GM18870 (cell line): Measurements from ENCODE around the gene SEMA4D.
"Not testable (repeated sequence)": the region's sequence is repeated elsewhere in the genome, so short reads cannot be mapped to it uniquely, and the experiment has no call there.

Source experiments
- ATAC-seq: cut with Tn5 transposase; IDR thresholded peaks from one replicate; pipeline ENCODE4 v1.9.1; 2021; ENCODE audit warnings: moderate library complexity; ENCODE audit not compliant: unreplicated experiment

SEMA4D gene

GRCh38 chr9:89483592-89484474, 14.1 kb downstream of the SEMA4D start:
- peak; percentile 48 for ATAC-seq

DNA sequence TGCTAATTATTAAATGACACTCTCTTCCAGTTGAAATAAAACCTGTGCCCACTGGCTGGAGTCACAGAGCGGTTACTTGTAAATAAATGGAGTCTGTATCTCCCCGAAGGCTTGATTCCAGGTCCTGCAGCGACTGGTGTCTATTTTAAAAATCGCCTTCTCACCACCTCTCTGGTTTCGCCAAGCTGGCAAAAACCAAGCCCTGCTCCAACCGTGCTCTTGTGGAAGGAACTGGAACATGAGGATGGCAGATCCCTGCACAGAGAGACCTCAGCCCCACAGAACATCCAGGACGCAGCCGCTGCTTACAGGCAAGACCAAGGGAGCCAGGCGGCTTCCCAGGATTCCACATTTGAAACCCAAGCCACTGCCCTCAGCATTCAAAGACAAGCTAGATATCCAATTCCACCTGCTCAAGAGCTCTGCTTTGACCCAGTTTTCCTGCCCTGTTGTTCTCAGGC, 15.0 kb downstream of the SEMA4D start:
- no peak for ATAC-seq

DNA sequence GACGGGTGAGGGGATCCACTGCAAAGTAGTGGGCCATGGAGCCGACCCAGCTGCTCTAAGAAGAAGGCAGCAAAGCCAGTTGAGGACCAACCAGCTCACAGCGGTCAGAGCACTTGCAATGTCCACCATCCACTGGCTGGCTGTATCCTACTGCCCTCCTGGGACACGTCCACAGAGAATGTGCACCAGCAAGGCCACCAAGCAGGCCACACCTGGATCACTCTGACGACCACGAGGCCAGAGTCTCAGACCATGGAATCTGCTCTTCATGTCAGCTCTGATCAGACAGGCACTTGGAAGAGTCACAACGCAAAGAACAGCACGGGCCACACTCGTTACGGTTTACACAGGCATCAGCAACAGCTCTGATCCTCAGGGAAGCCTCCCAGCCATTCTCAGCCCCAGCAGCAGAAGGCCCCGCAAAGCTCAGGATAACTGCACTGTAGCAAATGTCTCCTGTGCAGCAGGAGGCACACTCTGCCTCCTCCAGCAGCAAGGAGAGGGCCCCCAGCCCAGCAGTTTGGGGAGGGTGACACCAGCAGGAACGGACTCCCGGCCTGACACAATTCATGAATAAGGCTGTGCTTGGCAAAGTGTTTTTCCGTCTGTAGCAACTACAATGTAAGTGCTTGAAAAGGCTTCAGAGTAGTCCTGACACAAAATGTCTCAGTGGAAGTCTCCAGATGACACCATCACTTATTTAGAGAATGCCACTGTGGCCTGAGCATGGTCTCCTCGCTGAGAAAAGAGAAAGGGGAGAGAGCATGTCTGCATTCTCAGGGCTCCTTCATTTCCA, 15.7 kb downstream of the SEMA4D start:
- no peak for ATAC-seq

DNA sequence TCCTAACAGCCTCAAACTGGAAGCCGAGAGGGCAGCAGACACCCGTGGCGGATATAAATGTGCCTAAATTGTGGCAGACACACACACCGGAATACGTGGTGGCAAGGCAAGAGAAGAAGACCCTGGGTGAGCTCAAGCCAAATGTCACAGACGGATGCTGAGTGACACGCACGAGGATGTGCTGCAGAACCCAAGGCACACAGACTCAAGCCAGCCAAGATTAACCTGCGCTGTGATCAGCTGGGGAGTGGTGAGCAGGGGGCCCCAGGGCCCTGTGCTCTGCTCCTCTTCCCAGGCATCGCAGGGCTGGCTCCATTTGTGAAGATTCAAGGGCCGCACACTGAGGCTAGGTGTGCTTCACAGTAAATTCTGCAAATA, 16.4 kb downstream of the SEMA4D start:
- ATAC-seq: no peak

DNA sequence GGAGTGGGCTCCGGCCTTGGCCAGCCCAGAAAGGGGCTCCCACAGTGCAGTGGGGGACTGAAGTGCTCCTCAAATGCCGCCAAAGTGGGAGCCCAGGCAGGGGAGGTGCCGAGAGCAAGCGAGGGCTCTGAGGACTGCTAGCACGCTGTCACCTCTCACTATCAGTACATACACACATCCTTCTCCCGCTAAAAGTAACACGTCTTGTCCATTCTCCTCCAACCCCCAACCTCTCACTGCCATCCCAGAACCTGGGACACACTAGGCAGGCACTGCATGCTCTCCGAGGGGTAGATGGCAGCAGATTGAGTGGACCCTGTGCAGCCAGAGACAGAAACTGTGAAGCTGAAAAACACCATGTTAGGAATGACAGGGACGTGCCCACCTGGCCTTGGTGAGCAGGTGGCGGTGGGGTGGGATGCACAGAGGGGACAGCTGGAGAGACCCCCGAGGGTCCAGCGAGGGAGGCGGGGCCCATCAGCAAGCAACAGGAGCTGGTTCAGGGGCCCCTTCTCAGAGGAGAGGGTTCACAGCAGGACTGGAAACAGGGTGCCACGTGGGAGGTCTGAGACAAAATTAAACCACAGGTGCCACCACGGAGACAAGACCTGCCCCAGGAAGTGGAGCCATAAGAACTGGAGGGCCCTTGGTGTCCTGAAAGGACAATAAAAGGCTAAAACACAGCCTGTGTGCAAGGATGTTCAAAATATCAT, 16.9 kb downstream of the SEMA4D start:
- ATAC-seq: no peak

- ATAC-seq: not testable (repeated sequence)
Observed at GRCh38 chr9:89480372-89480771, 17.5 kb downstream of the SEMA4D start.

DNA sequence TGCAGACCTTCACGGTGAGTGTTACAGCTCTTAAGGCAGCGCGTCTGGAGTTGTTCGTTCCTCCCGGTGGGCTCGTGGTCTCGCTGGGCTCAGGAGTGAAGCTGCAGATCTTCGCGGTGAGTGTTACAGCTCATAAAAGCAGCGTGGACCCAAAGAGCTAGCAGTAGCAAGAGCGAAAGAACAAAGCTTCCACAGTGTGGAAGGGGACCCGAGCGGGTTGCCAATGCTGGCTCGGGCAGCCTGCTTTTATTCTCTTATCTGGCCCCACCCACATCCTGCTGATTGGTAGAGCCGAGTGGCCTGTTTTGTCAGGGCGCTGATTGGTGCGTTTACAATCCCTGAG, 18.3 kb downstream of the SEMA4D start:
- ATAC-seq: not testable (repeated sequence)

- no peak for ATAC-seq
Observed at GRCh38 chr9:89478821-89479668, 18.9 kb downstream of the SEMA4D start.

GRCh38 chr9:89477811-89478630, 19.9 kb downstream of the SEMA4D start:
- ATAC-seq: no peak

- ATAC-seq: no peak
Observed at GRCh38 chr9:89477384-89477783, 20.5 kb downstream of the SEMA4D start.

- no peak for ATAC-seq
Observed at GRCh38 chr9:89476546-89476945, 21.4 kb downstream of the SEMA4D start.

DNA sequence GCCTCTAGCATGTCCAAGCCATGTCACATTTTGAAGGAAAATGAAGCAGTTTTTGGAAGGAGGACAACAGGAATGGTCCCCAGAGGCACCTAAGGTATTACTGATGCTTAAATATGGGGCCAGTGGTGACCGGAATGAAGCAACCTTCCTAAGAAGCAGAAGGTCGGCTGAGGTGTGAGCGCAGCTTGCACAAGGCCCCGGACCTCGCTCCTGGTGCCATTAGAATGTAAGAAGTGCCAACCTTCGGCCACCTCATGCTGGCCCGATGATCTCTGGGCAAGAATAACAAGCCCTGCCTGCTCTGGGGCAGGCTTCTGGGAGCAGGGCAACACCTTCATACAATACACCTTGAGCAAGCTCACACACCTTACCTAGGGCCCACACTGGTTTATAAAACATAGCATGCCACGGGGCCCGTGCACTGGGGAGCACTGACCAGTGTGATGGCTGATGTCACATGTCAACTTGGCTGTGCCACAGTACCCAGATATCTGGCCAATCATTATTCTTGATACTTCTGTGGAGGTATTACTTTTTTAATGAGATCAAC, 21.9 kb downstream of the SEMA4D start:
- ATAC-seq: no peak

- no peak for ATAC-seq
Observed at GRCh38 chr9:89474939-89475338, 23.0 kb downstream of the SEMA4D start.

GRCh38 chr9:89473762-89474469, 24.0 kb downstream of the SEMA4D start:
- no peak for ATAC-seq

DNA sequence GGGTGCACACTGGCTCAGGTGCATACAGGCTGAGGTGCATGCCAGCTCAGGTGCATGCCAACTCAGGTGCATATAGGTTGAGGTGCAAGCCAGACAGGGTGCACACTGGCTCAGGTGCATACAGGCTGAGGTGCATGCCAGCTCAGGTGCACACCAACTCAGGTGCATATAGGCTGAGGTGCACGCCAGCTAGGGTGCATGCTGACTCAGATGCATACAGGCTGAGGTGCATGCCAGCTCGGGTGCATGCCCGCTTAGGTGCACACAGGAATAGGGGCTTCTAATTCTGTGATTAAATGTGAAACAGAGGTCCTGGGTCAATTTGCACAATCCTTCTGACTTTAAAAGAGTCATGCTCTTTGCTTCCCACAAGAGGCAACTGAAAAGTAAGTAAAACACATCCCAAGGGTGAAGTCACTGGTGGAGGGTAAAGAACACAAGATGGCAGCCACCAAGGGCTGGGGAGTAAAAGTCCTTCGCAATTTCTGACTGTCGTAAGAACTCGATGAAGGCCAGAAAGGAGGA, 26.1 kb downstream of the SEMA4D start:
- not testable (repeated sequence) for ATAC-seq

DNA sequence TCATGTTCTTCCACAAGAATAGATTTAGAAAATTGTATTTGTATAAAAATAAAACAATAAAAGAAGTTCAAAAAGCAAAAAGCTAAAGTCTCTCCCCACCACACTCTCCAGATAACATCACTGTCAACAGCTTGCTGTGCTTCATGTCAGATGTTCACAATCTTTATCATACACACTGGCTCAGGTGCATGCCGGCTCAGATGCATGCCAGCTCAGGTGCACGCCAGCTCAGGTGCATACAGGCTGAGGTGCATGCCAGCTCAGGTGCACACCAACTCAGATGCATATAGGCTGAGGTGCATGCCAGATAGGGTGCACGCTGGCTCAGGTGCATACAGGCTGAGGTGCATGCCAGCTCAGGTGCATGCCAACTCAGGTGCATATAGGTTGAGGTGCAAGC, 26.5 kb downstream of the SEMA4D start:
- no peak for ATAC-seq

DNA sequence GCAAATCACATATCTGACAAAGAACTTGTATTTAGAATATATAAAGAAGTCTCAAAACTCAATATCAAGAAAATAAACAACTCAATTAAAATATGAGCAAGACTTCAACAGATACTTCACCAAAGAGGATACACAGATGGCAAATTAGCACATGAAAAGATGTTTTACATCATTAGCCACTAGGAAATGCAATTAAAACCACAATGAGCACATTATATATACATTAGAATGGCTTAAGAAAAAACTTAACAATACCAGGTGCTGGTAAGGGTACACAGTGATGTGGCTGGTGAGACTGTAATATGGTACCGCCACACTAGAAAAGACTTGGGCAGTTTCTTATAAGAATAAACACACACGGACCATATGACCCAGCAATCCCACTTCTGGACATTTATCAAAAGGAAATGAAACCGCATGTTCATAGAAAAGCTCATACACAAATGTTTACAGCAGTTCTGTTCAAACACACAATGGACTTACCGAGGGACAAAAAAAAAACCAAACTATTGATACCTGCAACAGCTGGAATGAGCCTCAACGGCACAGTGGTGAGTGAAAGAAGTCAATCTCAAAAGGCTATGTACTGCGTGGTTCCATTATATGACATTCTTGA, 27.6 kb downstream of the SEMA4D start:
- ATAC-seq: no peak

GRCh38 chr9:89469003-89469402, 28.9 kb downstream of the SEMA4D start:
- no peak for ATAC-seq
